SH-SY5Y (cell line): ENCODE measurements around the gene ZCCHC7.

Experiments used
- GATA2 ChIP-seq: IDR thresholded peaks from 2 replicates; pipeline ENCODE4 v1.6.1; 2011; ENCODE audit warnings: mild to moderate bottlenecking, low read depth, low read length
- GATA3 ChIP-seq: IDR thresholded peaks from 2 replicates; pipeline ENCODE4 v1.6.1; 2011; ENCODE audit warnings: low read depth, mild to moderate bottlenecking, low read length, moderate library complexity

The ZCCHC7 gene

DNA sequence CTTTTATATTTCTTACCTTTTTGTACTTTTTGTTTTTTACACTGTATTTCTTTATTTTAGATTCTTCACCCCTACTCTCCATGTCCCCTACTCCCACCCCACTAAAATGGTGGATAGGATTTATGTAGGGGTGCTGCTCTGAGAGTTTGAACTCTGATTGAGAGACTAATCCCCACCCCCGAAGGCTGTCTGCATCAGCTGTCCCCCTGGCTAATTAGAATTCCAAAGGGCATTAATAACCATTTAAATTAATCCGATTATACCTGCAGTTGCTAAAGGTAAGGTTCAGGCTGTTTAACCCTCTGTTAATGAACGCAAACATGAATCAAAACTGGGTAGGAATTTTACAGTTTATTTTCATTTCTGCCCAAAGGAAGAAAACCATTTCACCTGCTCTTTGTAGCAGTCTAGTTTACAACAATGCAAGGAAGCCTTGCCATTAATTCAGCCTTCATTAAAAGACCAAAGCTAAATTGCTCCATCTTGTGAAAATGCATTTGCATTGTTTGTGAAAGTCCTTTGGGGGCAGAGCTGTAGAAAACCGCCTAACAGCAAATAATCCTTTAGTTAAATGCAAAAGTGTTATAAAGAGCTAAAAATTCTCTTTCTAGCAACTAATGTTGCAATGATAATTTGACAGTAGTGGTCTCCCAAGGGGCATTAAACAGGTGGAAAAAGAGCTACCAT, 71.2 kb downstream of the ZCCHC7 start:
- TF ChIP-seq GATA3 (no peak), GATA2 (no peak)

DNA sequence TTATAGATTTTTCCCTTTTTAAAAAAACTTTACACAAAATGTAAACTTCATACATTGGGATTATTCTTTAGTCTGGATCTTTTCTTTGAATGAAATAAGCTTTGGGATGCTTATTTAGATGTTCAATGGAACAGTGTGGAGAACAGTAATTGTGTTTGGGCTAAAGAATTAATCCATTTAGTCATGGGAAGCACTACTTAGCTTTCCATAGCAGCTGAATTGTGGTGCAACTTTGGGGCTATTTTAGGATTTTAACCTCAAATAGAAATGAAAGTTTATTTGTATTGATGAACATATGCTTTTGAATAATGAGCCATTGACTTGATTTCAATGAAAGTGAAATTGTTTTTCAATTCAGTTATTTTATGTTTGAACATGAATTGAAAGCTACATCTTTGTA, 72.4 kb downstream of the ZCCHC7 start:
- TF ChIP-seq GATA2 (no peak), GATA3 (no peak)

DNA sequence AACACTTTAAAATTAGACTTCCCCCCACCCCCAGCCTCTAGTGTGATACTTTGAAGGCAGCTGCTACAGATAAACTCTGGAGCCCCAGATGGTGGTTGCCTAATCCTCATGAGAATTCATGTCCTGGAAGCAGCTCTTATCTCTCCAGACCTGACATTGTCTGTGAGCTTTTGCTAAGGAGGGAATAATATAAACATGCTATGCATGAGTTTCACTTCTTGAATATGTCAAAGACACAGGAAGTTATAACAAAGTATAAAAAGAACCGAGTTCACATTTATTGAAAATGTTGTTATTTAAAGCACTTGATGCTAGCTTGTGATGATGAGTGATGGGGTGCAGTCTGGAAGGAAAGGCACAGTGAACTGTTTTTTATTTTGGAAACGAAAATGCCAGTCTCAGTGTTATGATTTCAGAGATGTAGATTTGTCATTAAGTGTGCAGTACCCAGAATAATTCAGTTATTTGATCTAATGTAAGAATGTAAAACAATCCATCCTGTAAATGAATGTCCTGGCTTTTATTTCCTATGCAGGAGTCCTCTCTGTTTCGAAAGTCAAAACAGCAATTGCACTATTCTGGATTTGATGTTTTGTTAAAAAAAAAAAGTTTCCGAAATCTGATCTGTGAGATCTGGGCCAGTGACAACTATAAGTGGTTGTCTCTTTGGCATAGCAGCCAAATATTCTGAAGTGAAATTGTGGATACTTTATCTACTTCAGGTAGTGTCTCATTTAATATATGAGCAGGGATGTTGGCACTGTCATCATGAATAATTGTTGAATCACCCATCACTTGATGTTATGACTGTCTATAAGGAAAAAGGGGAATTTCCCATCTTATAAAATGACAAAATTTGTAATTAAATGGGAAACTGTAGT, 77.0 kb downstream of the ZCCHC7 start:
- no peak for TF ChIP-seq GATA3
- TF ChIP-seq GATA2, result peak; percentile 28; the same call in 1 of the 2 replicates

DNA sequence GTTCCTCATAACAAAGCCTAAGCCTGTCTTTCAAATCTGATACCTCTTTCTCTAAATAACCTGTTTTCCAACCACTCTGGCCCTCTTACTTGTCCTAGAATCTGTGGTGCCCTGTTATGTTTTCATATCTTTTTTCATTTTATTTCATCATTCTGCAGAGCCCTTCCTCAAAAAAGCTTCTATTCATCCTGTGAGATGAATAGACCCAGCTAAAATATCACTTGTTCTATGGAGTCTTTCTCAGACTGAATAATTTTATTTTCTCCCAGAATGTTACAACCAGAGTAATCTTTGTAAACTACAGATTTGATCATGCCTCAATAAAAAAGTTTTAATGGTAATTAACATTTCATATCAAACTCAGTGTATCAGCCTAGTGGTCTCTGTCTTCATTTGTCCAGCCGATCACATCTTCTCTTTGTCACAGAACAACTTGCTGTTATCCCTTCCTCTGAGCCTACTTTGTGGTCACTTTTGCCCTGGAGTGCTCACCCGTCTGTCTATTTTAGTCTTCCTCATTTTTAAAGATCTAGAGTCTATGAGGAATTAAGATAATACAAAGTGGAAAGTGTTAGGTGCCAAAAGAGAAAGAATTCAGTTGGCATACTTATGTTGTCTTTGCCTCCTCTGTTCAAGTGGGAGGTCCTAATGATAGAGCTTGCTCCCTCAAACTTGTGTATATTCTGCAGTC, 77.8 kb downstream of the ZCCHC7 start:
- no peak for TF ChIP-seq GATA3
- no peak for TF ChIP-seq GATA2

DNA sequence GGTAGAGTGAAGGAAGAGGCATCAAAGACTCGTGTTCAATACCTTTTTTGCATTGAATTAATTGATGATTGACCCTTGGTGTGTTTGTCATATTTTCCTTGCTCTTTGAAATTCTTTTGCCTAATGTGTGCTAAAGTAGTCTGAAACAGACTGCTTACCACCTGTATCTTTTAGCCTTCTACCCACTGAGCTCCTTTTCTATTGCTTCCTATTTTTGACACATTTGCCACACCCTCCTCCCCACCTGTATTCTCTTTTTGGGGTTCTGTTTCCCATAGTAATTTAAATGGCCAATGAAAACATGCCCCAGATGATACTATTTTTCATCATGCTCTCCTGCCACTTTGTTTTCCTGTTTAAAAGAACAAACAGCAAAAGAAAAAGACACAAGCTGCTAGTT, 78.5 kb downstream of the ZCCHC7 start:
- TF ChIP-seq GATA2 (no peak), GATA3 (no peak)

DNA sequence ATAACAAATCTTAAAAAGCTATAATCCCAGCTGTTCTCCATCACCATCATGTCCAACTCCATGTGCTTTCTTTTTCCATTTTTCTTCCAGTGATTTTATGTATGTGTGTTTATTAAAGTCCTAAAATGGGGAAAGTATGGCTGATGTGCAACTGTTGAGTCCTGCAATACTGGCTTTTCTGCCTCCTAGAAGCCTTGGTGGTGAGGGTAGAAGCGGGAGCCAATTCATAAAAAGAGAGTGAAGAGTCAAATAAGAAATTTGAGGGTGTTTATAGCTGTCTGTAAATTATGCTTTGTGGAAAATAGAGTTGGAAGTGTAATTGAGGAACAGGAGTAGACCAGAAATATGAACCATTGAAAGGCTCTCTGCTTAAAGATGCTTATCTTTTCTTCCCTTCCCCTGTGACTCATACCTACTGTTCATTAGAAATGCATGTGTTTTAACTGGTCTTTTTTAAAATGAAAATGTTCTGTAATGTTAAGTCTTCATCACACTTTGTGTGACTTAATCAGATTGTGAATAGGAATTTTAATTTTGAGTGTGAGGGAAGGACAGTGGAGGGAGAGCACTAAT, 80.1 kb downstream of the ZCCHC7 start:
- TF ChIP-seq GATA2, result no peak
- peak; percentile 58 for TF ChIP-seq GATA3

GRCh38 chr9:37201581-37201980, 81.2 kb downstream of the ZCCHC7 start:
- no peak for TF ChIP-seq GATA3
- TF ChIP-seq GATA2, result no peak

DNA sequence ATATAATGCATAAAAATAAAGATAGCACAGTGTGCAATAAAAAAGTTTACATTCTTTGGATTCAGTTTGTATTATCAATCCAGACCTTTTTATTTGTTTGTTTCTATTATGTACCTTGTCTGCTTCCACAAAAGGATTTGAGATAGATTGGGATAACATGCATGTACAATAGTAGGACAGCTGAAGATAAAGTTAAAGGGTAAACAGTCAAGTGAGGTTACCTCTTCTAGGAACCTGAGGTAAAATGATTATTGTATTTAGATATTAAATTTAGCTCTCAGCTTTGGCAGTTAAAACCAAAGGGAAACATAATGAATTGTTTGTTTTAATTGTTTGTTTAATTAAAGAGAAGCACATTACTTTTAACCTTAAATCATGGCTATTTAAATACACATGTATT, 81.7 kb downstream of the ZCCHC7 start:
- TF ChIP-seq GATA3 (no peak), GATA2 (no peak)

GRCh38 chr9:37206121-37206620, 85.8 kb downstream of the ZCCHC7 start:
- TF ChIP-seq GATA2 (no peak), GATA3 (no peak)

DNA sequence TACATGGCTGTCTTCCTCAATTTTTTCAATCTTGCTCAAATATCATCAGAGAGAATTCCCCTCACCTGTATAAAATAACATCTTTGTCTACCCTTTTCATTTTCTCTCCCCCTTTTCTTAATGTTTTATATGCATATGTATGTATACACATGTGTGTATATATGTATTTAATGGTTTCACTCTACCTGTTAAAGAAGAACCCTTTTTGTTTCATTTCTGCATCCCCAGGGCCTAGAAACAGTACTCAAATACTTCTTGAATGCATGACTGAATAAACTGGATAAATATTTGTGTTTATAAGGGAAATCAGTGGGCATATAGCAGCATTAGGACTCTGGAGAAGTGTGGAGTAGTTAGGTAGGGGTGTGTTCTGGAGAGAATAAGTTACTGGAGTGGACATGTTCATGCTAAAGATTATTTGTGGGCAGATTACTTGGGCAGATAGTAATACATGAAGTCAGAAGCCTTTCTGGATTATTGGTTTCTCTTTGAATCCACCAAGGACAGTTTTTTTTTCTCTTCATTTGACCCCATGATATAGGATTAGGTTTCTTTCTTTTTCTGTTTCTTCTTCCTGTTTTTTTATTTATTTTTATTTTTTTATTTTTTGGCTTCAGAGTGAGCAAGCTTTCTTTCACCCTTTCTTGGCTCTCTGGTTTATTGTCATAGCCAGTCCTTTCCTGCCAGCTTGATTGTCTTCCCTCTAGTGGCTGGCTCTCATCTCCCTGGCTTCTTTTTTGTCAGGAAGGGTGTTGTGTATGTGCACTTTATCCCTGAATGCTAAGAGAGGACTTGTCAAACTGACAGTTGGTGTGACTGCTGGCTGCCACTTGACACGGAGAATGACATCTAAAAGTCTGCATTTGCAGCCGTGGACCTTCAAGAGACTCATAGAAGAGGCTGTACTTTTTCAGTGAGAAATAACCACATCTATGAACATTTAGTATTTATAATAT, 89.3 kb downstream of the ZCCHC7 start:
- TF ChIP-seq GATA2, result no peak
- TF ChIP-seq GATA3, result no peak

DNA sequence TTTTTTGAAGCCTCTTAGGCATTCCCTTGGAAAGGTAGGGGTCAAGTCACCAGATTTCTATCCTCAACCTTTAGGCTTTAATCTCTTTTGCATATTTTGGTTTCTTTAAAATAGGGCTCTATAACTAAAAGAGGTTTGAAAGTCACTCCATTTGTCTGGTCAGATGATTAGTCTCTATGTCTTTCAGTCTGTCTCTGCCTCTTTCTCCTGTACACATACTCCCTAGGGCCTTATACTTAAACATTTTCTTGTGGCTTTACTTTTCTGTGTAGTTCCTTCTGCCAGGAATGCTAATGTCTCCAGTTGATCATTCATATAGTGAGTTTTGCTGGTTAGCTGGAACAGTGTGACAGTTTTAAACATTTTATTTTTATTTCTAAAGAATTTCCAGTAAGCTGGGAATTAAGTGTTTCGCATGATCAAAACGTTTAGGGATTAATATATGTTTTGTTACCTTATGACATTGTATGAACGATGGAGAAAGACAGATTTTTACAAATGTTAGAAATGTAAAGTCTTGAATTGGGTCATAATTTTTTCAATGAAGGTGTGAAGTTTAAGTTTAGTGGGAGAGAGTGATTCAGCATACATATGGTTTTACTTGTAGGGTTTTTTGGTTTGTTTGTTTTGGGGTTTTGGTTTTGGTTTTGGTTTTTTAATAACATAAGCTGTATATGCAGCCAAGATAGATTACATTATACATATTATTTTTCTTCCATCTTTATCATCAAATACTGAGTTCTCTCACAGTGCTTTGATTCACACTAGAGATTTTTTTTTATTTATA, 90.6 kb downstream of the ZCCHC7 start:
- TF ChIP-seq GATA2 (no peak), GATA3 (no peak)

GRCh38 chr9:37212435-37212834, 92.1 kb downstream of the ZCCHC7 start:
- TF ChIP-seq GATA3 (no peak), GATA2 (no peak)

DNA sequence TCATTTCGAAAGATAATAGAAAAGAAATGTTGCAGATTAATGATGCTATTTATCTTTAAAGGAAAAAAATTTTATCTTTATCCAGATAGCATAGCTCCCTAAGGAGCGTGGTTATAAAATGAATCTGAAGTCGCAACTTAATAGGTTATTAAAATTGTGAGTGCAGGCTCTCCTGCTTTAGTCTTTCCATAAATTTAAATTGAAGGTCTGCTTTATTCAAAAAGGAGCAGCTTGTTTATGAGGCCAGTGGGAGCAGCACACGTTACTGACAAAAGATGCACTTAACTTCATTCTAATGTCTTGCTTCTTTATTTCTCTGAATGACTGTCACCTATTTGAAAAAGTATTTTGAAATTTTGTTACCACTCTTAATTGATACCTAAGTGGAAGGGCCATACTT, 95.0 kb downstream of the ZCCHC7 start:
- TF ChIP-seq GATA2 (no peak), GATA3 (no peak)
